Retinal pigment epithelial cell (primary cell): ENCODE measurements around the gene CHCHD5.

Source experiments
- DNase-seq: peaks from one replicate; pipeline ENCODE4 v3.0.0-alpha.2; 2010; ENCODE audit warnings: low read depth
- H3K4me3 ChIP-seq: 2 replicates; pipeline ENCODE4 v1.5.1; 2011; ENCODE audit warnings: mild to moderate bottlenecking, low read length, control low read depth, moderate library complexity
- TF ChIP-seq, protein P1 (sequence below): conservative IDR thresholded peaks from 2 replicates; pipeline ENCODE4 v1.5.1; 2011; ENCODE audit warnings: low read depth, low read length, control low read depth, inconsistent platforms

Gene CHCHD5

DNA sequence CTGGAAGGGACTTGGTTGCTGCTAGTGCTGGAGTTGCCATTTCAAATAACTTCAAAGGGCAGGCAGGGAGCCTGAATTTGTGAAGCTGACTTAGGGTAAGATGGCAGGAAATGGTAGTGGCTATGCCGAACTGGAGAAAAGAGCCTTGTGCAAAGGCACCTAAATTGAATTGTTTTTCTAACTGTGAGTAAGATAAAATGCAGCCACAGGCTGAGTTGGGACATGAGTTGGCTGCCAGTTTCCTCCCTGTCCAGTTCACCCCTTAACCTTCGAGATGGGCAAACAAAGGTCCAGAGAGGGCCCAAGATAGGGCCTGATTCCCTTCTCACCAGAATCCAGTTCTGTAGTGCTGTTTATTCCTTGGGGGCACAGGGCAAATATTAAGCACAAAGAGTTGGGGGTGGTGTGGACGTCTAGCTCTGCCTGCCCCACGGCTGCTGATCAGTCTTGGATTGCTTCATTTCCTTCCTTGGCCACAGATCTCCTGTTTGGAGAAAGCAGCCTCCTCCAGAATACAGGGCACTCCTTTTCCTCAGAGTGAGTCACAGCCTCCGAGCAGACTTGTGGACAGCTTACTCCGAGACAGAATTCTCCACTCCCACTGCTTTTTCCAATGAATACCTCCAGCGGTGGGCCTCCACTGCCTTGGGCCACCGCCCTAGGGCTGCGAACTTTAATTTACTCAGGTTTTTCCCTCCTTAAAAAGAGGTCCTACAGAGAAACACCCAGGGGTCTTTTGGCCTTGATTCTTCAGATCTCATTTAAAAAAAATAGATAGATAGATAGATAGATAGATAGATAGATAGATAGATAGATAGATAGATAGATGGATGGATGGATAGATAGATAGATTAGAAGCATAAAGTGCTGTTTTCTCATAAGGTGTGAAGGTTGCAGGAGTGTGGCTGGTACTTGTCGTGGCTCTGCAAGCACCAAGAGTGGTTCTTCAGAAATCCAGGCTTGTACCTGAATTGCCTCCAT is 42.9 kb downstream of the CHCHD5 start:
- TF ChIP-seq, protein P1, sequence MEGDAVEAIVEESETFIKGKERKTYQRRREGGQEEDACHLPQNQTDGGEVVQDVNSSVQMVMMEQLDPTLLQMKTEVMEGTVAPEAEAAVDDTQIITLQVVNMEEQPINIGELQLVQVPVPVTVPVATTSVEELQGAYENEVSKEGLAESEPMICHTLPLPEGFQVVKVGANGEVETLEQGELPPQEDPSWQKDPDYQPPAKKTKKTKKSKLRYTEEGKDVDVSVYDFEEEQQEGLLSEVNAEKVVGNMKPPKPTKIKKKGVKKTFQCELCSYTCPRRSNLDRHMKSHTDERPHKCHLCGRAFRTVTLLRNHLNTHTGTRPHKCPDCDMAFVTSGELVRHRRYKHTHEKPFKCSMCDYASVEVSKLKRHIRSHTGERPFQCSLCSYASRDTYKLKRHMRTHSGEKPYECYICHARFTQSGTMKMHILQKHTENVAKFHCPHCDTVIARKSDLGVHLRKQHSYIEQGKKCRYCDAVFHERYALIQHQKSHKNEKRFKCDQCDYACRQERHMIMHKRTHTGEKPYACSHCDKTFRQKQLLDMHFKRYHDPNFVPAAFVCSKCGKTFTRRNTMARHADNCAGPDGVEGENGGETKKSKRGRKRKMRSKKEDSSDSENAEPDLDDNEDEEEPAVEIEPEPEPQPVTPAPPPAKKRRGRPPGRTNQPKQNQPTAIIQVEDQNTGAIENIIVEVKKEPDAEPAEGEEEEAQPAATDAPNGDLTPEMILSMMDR = no peak
- DNase-seq = peak; percentile 68
- H3K4me3 ChIP-seq = no peak overlapping the region

- no peak overlapping the region for H3K4me3 ChIP-seq
- no peak for DNase-seq
- TF ChIP-seq, protein P1 = no peak
These were observed 44.8 kb downstream of the CHCHD5 start for GRCh38 chr2:112629224-112629623.

- TF ChIP-seq, protein P1 = no peak
- no peak for DNase-seq
- H3K4me3 ChIP-seq = no peak overlapping the region
These were observed 45.4 kb downstream of the CHCHD5 start for GRCh38 chr2:112629823-112630222.

GRCh38 chr2:112630268-112630667 is 45.9 kb downstream of the CHCHD5 start:
- no peak for DNase-seq
- TF ChIP-seq, protein P1 = no peak
- no peak overlapping the region for H3K4me3 ChIP-seq

DNA sequence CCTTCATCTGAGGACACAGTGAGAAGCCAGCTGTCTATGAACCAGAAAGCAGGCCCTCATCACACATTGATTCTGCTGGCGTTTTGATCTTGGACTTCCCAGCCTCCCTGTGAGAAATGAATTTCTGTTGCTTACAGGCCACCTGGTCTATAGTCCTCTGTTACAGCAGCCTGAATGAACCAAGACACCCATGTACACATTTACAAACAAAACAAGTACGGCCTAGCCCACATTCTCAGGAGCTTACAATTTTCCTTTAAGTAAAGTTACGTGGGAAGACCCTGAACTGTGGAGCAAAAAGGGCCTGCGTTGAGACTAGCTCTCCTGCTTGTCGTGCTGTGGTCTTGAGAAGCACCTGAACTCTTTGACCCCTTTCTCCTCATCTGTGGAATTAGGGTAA is 49.3 kb downstream of the CHCHD5 start:
- TF ChIP-seq, protein P1 = no peak
- no peak for DNase-seq
- no peak overlapping the region for H3K4me3 ChIP-seq

- no peak overlapping the region for H3K4me3 ChIP-seq
- TF ChIP-seq, protein P1 = no peak
- DNase-seq = peak; percentile 68
These were observed 49.9 kb downstream of the CHCHD5 start for GRCh38 chr2:112634153-112634873.
